Breast epithelium (tissue), 3 donors: ENCODE measurements around the gene MRPL20.

ENCODE experiments used
- POLR2A ChIP-seq: fragments of 450-650 bp; IDR thresholded peaks from one replicate; pipeline ENCODE4 v1.6.1; 2016; ENCODE audit warnings: antibody characterized with exemption, mild to moderate bottlenecking, moderate library complexity
- POLR2AphosphoS5 ChIP-seq, 3 donors: sonication (generic); formaldehyde crosslinking; IDR thresholded peaks; one replicate each; pipeline ENCODE4 v1.6.1; 2017; ENCODE audit warnings: antibody characterized with exemption in 3 of 3
- TF ChIP-seq, protein P1 (sequence below), 3 donors: fragments of 450-650 bp; IDR thresholded peaks; one replicate each; pipeline ENCODE4 v1.5.1; 2016 to 2017; ENCODE audit warnings: antibody characterized with exemption in 3 of 3, mild to moderate bottlenecking in 3 of 3, moderate library complexity in 3 of 3

DNA sequence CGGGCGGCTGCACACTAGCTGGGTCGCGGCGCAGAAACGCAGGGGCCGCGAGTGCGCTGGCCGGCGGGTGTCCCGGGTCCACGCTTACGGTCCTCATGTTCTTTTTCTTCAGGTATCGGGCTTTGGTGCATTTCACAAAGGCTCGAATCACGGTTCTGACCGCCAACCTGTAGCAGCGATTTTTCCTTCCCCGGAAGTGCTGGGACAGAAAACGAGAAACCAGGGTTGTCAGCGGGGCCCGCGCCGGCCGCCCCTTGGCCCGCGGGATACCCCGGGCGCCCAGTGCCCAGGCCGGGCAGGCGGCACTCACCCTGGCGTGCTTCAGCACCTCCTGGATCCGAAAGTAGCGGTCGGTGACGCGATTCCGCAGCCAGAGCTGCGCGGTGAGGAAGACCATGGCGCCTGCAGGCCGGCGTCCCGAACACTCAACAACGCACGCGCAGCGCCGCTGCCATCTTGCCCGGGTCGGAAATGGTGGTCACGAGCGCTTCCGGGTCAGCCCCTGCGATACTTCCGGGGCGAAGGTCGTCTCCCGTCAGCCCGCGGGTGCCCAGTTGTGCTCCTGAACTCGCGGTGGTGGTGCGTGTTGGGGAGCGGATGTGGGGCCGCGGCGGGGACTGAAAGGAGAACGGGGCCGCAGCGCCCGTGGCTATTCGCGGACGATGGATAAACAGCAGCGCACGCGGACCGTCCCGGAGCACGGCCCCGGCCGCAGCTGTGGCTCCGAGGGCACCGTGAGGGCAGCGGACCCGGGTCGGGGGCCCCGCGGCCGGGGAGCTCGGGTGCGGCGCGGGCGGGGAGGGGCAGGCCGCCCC lies at the start of gene MRPL20:
- TF ChIP-seq, protein P1, sequence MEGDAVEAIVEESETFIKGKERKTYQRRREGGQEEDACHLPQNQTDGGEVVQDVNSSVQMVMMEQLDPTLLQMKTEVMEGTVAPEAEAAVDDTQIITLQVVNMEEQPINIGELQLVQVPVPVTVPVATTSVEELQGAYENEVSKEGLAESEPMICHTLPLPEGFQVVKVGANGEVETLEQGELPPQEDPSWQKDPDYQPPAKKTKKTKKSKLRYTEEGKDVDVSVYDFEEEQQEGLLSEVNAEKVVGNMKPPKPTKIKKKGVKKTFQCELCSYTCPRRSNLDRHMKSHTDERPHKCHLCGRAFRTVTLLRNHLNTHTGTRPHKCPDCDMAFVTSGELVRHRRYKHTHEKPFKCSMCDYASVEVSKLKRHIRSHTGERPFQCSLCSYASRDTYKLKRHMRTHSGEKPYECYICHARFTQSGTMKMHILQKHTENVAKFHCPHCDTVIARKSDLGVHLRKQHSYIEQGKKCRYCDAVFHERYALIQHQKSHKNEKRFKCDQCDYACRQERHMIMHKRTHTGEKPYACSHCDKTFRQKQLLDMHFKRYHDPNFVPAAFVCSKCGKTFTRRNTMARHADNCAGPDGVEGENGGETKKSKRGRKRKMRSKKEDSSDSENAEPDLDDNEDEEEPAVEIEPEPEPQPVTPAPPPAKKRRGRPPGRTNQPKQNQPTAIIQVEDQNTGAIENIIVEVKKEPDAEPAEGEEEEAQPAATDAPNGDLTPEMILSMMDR (IDR thresholded peaks at IDR 0.05): no peak
- TF ChIP-seq POLR2A (peak; percentile 70), POLR2AphosphoS5 (IDR thresholded peaks at IDR 0.05) (peak; percentile 96 to 97 (median 97))
